Measurements from ENCODE around the gene SLC44A5.
"Not testable (repeated sequence)": the region's sequence is repeated elsewhere in the genome, so short reads cannot be mapped to it uniquely, and the experiment has no call there.

- TF ChIP-seq ESRRA (IDR thresholded peaks at IDR 0.05; ENCODE audit: borderline replicate concordance, low read length); POLR2A (IDR thresholded peaks at IDR 0.05; ENCODE audit: low read length); PHF8 (IDR thresholded peaks at IDR 0.05; ENCODE audit: borderline replicate concordance, low read depth); MAFK (IDR thresholded peaks at IDR 0.05; ENCODE audit: partially characterized antibody); ZSCAN20 (CRISPR knock-in tag; IDR thresholded peaks at IDR 0.05); CTCF (IDR thresholded peaks at IDR 0.05): not testable (repeated sequence)
These were observed 36.3 kb upstream of the SLC44A5 start for GRCh38 chr1:75647183-75647582.
